Progenitor cell of endocrine pancreas (in vitro differentiated cells): ENCODE data around the gene ANKS1B. TPM values are rescaled to one million over a fixed set of nuclear protein-coding genes. Genes with fewer than 3 reads are reported as not detected.

Experiments
- DNase-seq: peaks from one replicate; pipeline ENCODE4 v3.0.0; 2021; ENCODE audit warnings: low spot score; ENCODE audit not compliant: unreplicated experiment
- H3K27ac Mint-ChIP-seq: 2 replicates; pipeline ENCODE4 v1.8.0; 2021; ENCODE audit warnings: mild to moderate bottlenecking, moderate library complexity, mixed read lengths
- H3K27me3 Mint-ChIP-seq: 2 replicates; pipeline ENCODE4 v1.8.0; 2021; ENCODE audit warnings: mixed read lengths
- H3K36me3 Mint-ChIP-seq: 2 replicates; pipeline ENCODE4 v1.8.0; 2022; ENCODE audit warnings: mixed read lengths; ENCODE audit not compliant: insufficient read depth
- H3K4me1 Mint-ChIP-seq: 2 replicates; pipeline ENCODE4 v1.8.0; 2021; ENCODE audit warnings: low read depth, mixed read lengths
- H3K4me3 Mint-ChIP-seq: 2 replicates; pipeline ENCODE4 v1.8.0; 2021; ENCODE audit warnings: low read depth, mild to moderate bottlenecking, moderate library complexity, mixed read lengths
- H3K9me3 Mint-ChIP-seq: 2 replicates; pipeline ENCODE4 v1.8.0; 2021; ENCODE audit warnings: low read depth, mixed read lengths
- long read RNA-seq: library from polyadenylated mRNA; unstranded; transcript quantifications from one replicate; pipeline ENCODE4 v2.0.0, GENCODE V29; 2020
- total RNA-seq: library from RNA; stranded (reverse); gene quantifications from 2 replicates; pipeline ENCODE4 v1.2.1, GENCODE V29; 2021
- TF ChIP-seq, protein P1 (sequence below): fragments of 200-600 bp; sonication (generic); IDR thresholded peaks from one replicate; pipeline ENCODE4 v1.5.0; 2021; ENCODE audit warnings: antibody characterized with exemption, mild to moderate bottlenecking; ENCODE audit not compliant: unreplicated experiment

Gene ANKS1B
- total RNA-seq = 10.1 and 14.0 TPM in 2 replicates
- long read RNA-seq, partial matches to known transcripts = 0 of 4 reads
- long read RNA-seq, other reads (novel, unspliced or antisense) = 4 of 4 reads

DNA sequence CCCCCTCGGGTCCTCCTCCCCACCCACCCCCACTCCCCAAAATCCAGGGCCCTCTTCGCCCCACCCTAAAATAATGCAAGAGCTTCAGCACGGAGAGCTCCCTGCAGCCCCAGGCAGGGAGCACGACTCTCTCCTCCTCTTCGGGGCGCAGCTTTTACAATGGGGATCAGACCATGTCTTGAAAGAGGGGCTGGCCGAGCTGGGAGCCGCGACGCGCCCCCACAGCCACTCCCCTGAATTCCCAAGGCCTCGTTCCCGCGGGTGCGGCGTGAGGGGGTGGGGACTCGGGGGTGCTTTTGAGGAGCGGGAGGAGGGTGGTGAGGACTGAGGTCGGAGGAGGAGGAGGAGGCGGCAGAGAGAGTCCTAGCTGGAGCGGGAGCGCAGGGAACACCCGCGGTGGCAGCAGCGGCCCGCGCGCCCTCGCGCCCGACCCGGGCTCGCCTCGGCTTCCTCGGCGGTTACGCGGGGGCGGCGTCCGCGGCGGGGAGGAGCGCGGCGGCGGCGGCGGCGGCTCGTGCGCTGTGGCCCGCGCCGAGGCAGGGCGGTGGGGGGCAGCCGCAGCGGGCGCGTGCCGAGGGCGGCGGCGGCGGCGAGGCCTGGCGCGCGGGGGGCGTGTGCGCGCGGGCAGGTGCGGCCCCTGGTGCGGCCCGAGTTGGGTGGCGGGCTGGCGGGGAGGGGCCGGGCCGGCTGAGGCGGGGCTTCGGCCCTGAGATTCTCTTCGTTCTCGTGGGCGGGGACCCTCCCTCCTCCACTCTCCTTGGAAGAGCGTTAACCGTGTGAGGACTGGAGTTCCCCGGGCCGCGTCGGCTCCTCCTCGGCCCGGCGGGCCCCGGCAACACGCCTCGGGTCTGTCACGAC lies at the start of gene ANKS1B:
Gene ANKS1B, minus strand, starts transcription at position 666 of the 858 bp plus-strand sequence. CDS start 699 bp downstream, outside the sequence.
- H3K27me3 Mint-ChIP-seq = peaks cover 48% of the 10 kb centered on the region
- H3K4me1 Mint-ChIP-seq = peaks cover 12% of the 10 kb centered on the region
- peak within 1 kb of the TSS; percentile 89 for H3K27ac Mint-ChIP-seq
- TF ChIP-seq, protein P1, sequence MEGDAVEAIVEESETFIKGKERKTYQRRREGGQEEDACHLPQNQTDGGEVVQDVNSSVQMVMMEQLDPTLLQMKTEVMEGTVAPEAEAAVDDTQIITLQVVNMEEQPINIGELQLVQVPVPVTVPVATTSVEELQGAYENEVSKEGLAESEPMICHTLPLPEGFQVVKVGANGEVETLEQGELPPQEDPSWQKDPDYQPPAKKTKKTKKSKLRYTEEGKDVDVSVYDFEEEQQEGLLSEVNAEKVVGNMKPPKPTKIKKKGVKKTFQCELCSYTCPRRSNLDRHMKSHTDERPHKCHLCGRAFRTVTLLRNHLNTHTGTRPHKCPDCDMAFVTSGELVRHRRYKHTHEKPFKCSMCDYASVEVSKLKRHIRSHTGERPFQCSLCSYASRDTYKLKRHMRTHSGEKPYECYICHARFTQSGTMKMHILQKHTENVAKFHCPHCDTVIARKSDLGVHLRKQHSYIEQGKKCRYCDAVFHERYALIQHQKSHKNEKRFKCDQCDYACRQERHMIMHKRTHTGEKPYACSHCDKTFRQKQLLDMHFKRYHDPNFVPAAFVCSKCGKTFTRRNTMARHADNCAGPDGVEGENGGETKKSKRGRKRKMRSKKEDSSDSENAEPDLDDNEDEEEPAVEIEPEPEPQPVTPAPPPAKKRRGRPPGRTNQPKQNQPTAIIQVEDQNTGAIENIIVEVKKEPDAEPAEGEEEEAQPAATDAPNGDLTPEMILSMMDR = no peak
- peak; percentile 59 for DNase-seq
- no peaks in the 10 kb centered on the region for H3K36me3 Mint-ChIP-seq
- peak within 1 kb of the TSS; percentile 88 for H3K4me3 Mint-ChIP-seq
- H3K9me3 Mint-ChIP-seq = no peaks in the 10 kb centered on the region

DNA sequence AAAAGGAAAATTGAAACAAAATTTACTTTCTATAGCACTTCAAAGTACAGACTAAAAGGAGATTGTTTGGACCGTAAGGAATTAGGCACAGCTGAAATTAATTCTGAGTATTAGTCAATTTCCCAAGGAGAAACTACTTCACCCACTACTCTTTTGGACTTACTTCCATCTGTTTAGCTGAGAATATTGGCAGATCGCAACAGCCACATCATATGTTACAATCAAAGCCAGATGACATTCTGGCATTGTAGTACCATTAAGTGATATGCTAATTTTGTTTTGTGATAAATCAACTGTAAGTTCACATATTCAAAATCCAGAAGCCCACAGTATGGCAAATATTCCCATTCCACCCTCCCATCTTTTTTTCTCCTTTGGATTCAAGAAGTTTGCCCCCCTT lies 47.1 kb upstream of the ANKS1B start:
- no peaks in the 10 kb centered on the region for H3K9me3 Mint-ChIP-seq
- no peak overlapping the region for H3K27ac Mint-ChIP-seq
- no peaks in the 10 kb centered on the region for H3K27me3 Mint-ChIP-seq
- H3K4me1 Mint-ChIP-seq = no peaks in the 10 kb centered on the region
- no peak overlapping the region for H3K4me3 Mint-ChIP-seq
- DNase-seq = no peak
- TF ChIP-seq, protein P1 = no peak
- peaks cover 2% of the 10 kb centered on the region for H3K36me3 Mint-ChIP-seq

DNA sequence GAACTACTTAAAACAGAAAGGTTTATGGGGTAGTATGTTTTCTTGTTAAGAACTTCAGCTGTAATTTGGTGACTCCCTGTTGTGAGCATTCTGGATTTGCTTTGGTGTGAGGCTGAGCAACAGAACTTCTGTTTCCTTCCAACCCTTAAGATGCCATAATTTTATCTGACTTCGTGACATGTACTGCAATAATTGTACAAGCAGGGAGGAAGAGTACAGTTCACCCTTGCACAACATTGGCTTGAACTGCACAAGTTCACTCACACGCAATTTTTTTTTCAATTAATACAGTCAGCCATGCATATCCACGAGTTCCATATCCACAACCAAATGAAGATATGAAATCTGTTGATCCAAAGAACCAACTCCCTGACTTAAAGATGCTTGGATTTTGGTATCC lies 42.9 kb upstream of the ANKS1B start:
- no peaks in the 10 kb centered on the region for H3K4me1 Mint-ChIP-seq
- H3K27ac Mint-ChIP-seq = no peak overlapping the region
- H3K27me3 Mint-ChIP-seq = no peaks in the 10 kb centered on the region
- TF ChIP-seq, protein P1 = no peak
- H3K4me3 Mint-ChIP-seq = no peak overlapping the region
- no peaks in the 10 kb centered on the region for H3K9me3 Mint-ChIP-seq
- no peaks in the 10 kb centered on the region for H3K36me3 Mint-ChIP-seq
- DNase-seq = no peak

DNA sequence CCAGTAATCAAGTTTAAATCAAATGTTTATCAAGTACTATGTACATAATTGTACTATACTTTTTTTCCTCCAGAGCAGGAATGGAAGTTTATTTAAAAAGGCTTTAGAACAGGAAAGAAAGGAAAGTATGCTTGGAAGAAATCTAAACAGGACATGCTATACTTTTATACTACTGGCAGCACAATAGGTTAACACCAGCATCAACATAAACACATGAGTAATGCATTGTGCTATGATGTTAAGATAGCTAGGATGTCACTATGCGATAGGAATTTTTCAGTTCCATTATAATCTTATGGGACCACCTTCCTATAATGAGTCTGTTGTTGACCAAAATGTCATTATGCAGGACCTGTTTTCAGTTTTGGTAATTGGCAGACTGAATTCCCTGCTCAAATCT lies 41.5 kb upstream of the ANKS1B start:
- Mint-ChIP-seq H3K4me1 (no peaks in the 10 kb centered on the region), H3K27me3 (no peaks in the 10 kb centered on the region), H3K4me3 (no peak overlapping the region), H3K27ac (no peak overlapping the region), H3K9me3 (peaks cover 6% of the 10 kb centered on the region), H3K36me3 (peaks cover 1% of the 10 kb centered on the region)
- no peak for DNase-seq
- TF ChIP-seq, protein P1 = no peak

DNA sequence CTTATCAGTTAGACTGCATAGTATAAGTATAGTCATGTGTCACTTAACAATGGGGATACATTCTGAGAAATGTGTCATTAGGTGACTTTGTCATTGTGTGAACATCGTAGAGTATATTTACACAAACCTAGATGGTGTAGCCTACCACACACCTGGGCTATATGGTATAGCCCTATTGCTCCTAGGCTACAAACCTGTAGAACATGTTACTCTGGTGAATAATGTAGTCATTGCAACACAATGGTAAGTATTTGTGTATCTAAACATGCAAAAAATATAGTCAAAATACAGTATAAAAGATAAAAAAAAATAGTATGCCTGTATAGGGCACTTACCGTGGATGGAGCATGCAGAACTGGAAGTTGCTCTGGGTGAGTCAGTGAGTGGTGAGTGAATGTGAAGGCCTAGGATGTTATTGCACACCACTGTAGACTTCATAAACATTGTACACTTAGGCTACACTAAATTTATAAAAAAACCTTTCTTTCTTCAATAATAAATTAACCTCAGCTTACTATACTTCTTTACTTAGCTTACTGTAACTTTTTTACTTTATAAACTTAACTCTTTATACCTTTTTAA lies 40.3 kb upstream of the ANKS1B start:
- Mint-ChIP-seq H3K4me1 (no peaks in the 10 kb centered on the region), H3K27ac (no peak overlapping the region), H3K9me3 (peaks cover 6% of the 10 kb centered on the region), H3K36me3 (peaks cover 1% of the 10 kb centered on the region), H3K4me3 (no peak overlapping the region), H3K27me3 (no peaks in the 10 kb centered on the region)
- TF ChIP-seq, protein P1 = no peak
- no peak for DNase-seq
